Neural cell (in vitro differentiated cells): Measurements from ENCODE around the gene PROX1. TPM values are rescaled to one million over a fixed set of nuclear protein-coding genes. Genes with fewer than 3 reads are reported as not detected.

Experiments
- H2AFZ ChIP-seq: fragments of 200-600, 300-800 bp; sonication (generic), shearing (Covaris generic); 2 replicates; pipeline ENCODE4 v1.6.0; 2014; ENCODE audit warnings: low read depth, mild to moderate bottlenecking, antibody characterized with exemption, low read length, moderate library complexity
- H3F3A ChIP-seq: fragments of 200-600 bp; shearing (Covaris generic); 2 replicates; pipeline ENCODE4 v1.6.1; 2016; ENCODE audit warnings: mild to moderate bottlenecking, moderate library complexity, mixed read lengths, antibody characterized with exemption, low read length; ENCODE audit not compliant: insufficient read depth, poor library complexity, severe bottlenecking
- H3K27ac ChIP-seq: fragments of 200-600, 300-800 bp; sonication (generic), shearing (Covaris generic); 2 replicates; pipeline ENCODE4 v1.5.1; 2014; ENCODE audit warnings: mild to moderate bottlenecking, low read length, moderate library complexity
- H3K27me3 ChIP-seq: fragments of 300-800, 200-600 bp; sonication (generic), shearing (Covaris generic); 2 replicates; pipeline ENCODE4 v1.6.0; 2014; ENCODE audit warnings: mild to moderate bottlenecking, low read depth, low read length, moderate library complexity; ENCODE audit not compliant: insufficient read depth
- H3K36me3 ChIP-seq: fragments of 300-800, 200-600 bp; sonication (generic), shearing (Covaris generic); 2 replicates; pipeline ENCODE4 v1.5.1; 2014; ENCODE audit warnings: mild to moderate bottlenecking, antibody characterized with exemption, low read length, moderate library complexity; ENCODE audit not compliant: insufficient read depth
- H3K4me2 ChIP-seq: fragments of 300-800, 200-600 bp; sonication (generic), shearing (Covaris generic); 2 replicates; pipeline ENCODE4 v1.6.0; 2014; ENCODE audit warnings: mild to moderate bottlenecking, low read length
- H3K4me3 ChIP-seq: fragments of 300-800, 200-600 bp; sonication (generic), shearing (Covaris generic); 2 replicates; pipeline ENCODE4 v1.5.1; 2014; ENCODE audit warnings: mild to moderate bottlenecking, low read length, moderate library complexity
- H3K79me2 ChIP-seq: fragments of 200-600 bp; shearing (Covaris generic); replicated peaks from 2 replicates; pipeline ENCODE4 v1.6.0; 2014; ENCODE audit warnings: mild to moderate bottlenecking, low read length, moderate library complexity; ENCODE audit not compliant: insufficient read depth
- H3K9ac ChIP-seq: fragments of 300-800, 200-600 bp; sonication (generic), shearing (Covaris generic); 2 replicates; pipeline ENCODE4 v1.6.1; 2016; ENCODE audit warnings: mild to moderate bottlenecking, low read length, mixed read lengths
- H3K9me2 ChIP-seq: fragments of 200-600 bp; shearing (Covaris generic); 2 replicates; pipeline ENCODE4 v1.6.1; 2016; ENCODE audit warnings: mild to moderate bottlenecking, low read length, mixed read lengths; ENCODE audit not compliant: insufficient read depth
- H3K9me3 ChIP-seq: fragments of 200-600, 300-800 bp; sonication (generic), shearing (Covaris generic); 2 replicates; pipeline ENCODE4 v1.6.1; 2016; ENCODE audit warnings: mild to moderate bottlenecking, mixed run types, low read length, moderate library complexity, mixed read lengths
- H4K20me1 ChIP-seq: fragments of 200-600 bp; shearing (Covaris generic); 2 replicates; pipeline ENCODE4 v1.6.1; 2016; ENCODE audit warnings: mild to moderate bottlenecking, mixed run types; ENCODE audit not compliant: insufficient read depth
- EP300 ChIP-seq: fragments of 450-650 bp; conservative IDR thresholded peaks from 2 replicates; pipeline ENCODE4 v1.6.1; 2014; ENCODE audit warnings: antibody characterized with exemption, mild to moderate bottlenecking, moderate library complexity; ENCODE audit not compliant: poor library complexity, severe bottlenecking
- EZH2 ChIP-seq: fragments of 200-600, 300-800 bp; shearing (Covaris generic), sonication (generic); IDR thresholded peaks from 2 replicates; pipeline ENCODE4 v1.6.1; 2014; ENCODE audit warnings: antibody characterized with exemption, low read length, borderline replicate concordance, mild to moderate bottlenecking; ENCODE audit not compliant: insufficient read depth, poor library complexity, severe bottlenecking
- MXI1 ChIP-seq: fragments of 450-650 bp; conservative IDR thresholded peaks from 2 replicates; pipeline ENCODE4 v1.6.1; 2014; ENCODE audit warnings: antibody characterized with exemption, mild to moderate bottlenecking; ENCODE audit not compliant: poor library complexity, severe bottlenecking
- POLR2AphosphoS5 ChIP-seq: IDR thresholded peaks from 2 replicates; pipeline ENCODE4 v1.6.1; 2012
- RAD21 ChIP-seq: fragments of 450-650 bp; conservative IDR thresholded peaks from 2 replicates; pipeline ENCODE4 v1.6.1; 2014; ENCODE audit warnings: antibody characterized with exemption, mild to moderate bottlenecking, moderate library complexity
- SMC3 ChIP-seq: fragments of 450-650 bp; conservative IDR thresholded peaks from 2 replicates; pipeline ENCODE4 v1.6.1; 2014; ENCODE audit warnings: antibody characterized with exemption, mild to moderate bottlenecking, moderate library complexity; ENCODE audit not compliant: poor library complexity
- TAF1 ChIP-seq: IDR thresholded peaks from 2 replicates; pipeline ENCODE4 v1.6.1; 2012; ENCODE audit warnings: low read depth
- polyA plus RNA-seq: library from polyadenylated mRNA; depleted of rRNA; stranded (reverse); fragments of >200 nt; gene quantifications from 2 replicates; pipeline ENCODE4 v1.2.3, GENCODE V29; 2014
- TF ChIP-seq, protein P1 (sequence below): fragments of 450-650 bp; IDR thresholded peaks from 2 replicates; pipeline ENCODE4 v1.5.1; 2014; ENCODE audit warnings: antibody characterized with exemption, mild to moderate bottlenecking, moderate library complexity; ENCODE audit not compliant: poor library complexity, severe bottlenecking
- TF ChIP-seq, protein P2 (sequence below): IDR thresholded peaks from 2 replicates; pipeline ENCODE4 v1.6.1; 2012; ENCODE audit warnings: borderline replicate concordance

Gene PROX1
- polyA plus RNA-seq, 1 donor from 2014 or later, result 1.0 TPM

DNA sequence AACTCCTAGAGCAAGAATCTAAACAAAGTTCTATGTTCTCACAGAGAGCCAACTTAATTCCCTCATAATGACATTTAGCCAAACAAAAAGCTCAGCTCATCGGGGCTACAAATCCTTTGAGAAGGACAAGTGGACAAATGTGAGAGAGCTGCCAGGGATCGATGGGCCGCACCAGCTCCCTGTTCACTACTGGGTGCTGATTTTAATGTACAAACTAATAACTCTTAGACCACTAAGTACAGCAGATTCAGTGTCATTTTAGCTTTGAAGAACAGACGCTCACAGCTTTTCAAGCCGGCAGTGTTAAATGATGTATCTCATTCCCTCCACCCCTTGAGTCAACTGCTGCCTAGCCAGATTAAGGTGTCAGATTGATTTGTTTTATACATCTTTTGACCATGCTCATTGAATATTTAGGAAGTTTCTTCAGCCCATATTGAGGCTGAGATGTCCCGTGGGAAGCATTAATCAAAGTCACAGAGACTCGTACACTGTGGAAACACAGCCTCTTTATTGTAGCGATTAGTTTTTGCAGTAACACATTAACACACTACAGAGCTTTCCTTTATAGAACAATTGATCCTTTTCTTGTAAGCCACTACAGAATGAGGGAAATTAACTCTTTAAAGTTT, 21.1 kb downstream of the PROX1 start:
- no peak for TF ChIP-seq SMC3
- TF ChIP-seq RAD21, result no peak
- no peak for TF ChIP-seq MXI1
- no peak for TF ChIP-seq TAF1
- TF ChIP-seq, protein P1, sequence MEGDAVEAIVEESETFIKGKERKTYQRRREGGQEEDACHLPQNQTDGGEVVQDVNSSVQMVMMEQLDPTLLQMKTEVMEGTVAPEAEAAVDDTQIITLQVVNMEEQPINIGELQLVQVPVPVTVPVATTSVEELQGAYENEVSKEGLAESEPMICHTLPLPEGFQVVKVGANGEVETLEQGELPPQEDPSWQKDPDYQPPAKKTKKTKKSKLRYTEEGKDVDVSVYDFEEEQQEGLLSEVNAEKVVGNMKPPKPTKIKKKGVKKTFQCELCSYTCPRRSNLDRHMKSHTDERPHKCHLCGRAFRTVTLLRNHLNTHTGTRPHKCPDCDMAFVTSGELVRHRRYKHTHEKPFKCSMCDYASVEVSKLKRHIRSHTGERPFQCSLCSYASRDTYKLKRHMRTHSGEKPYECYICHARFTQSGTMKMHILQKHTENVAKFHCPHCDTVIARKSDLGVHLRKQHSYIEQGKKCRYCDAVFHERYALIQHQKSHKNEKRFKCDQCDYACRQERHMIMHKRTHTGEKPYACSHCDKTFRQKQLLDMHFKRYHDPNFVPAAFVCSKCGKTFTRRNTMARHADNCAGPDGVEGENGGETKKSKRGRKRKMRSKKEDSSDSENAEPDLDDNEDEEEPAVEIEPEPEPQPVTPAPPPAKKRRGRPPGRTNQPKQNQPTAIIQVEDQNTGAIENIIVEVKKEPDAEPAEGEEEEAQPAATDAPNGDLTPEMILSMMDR, result no peak
- no peak for TF ChIP-seq EP300
- TF ChIP-seq POLR2AphosphoS5, result no peak
- no peak for TF ChIP-seq EZH2
- TF ChIP-seq, protein P2, sequence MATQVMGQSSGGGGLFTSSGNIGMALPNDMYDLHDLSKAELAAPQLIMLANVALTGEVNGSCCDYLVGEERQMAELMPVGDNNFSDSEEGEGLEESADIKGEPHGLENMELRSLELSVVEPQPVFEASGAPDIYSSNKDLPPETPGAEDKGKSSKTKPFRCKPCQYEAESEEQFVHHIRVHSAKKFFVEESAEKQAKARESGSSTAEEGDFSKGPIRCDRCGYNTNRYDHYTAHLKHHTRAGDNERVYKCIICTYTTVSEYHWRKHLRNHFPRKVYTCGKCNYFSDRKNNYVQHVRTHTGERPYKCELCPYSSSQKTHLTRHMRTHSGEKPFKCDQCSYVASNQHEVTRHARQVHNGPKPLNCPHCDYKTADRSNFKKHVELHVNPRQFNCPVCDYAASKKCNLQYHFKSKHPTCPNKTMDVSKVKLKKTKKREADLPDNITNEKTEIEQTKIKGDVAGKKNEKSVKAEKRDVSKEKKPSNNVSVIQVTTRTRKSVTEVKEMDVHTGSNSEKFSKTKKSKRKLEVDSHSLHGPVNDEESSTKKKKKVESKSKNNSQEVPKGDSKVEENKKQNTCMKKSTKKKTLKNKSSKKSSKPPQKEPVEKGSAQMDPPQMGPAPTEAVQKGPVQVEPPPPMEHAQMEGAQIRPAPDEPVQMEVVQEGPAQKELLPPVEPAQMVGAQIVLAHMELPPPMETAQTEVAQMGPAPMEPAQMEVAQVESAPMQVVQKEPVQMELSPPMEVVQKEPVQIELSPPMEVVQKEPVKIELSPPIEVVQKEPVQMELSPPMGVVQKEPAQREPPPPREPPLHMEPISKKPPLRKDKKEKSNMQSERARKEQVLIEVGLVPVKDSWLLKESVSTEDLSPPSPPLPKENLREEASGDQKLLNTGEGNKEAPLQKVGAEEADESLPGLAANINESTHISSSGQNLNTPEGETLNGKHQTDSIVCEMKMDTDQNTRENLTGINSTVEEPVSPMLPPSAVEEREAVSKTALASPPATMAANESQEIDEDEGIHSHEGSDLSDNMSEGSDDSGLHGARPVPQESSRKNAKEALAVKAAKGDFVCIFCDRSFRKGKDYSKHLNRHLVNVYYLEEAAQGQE, result no peak
- Histone ChIP-seq H2AFZ (no peak overlapping the region), H3K9me2 (no peaks in the 10 kb centered on the region), H3K9ac (no peak overlapping the region), H3F3A (no peaks in the 10 kb centered on the region), H4K20me1 (no peaks in the 10 kb centered on the region), H3K79me2 (no peaks in the 10 kb centered on the region), H3K4me3 (no peak overlapping the region), H3K9me3 (no peaks in the 10 kb centered on the region), H3K27ac (no peak overlapping the region), H3K4me2 (no peak overlapping the region), H3K36me3 (no peaks in the 10 kb centered on the region), H3K27me3 (no peaks in the 10 kb centered on the region)

DNA sequence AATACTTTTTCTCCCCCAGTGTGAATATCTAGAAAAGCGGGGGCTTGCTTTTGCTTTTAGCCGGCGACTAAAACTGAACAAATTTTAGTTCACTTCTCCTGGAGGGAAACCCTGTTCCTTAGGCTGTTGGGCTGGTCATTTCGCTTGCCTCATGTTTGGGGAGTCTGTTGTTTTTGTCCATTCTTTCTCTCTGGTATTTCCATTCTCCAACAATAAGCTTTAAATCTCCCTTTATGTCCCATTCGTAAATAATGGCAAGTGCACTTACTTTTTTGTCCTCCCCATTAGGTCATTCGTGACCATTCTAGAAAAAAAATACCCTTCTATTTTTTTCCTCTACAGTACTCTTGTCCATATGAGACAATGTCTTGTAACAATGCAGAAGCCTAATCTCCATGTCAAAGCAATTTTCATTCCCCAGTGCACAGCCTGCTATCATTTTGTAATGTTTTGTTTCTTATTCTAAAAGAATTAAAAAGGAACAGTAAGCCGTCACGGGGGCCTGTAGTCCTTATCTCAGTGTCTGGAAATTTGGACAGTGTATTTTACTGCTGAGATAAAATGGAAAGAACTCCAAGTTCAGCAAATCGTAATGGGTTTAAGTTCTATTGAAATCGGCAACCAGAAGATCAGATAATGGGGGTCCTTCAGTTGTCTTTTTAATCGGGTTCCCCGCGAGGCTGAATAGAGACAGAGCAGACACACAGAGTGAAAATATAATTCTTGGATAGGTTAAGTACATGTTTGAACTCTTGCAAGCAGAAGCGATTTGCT, 21.8 kb downstream of the PROX1 start:
- H3K9me3 ChIP-seq, result no peaks in the 10 kb centered on the region
- H3K27me3 ChIP-seq, result no peaks in the 10 kb centered on the region
- H3K9me2 ChIP-seq, result no peaks in the 10 kb centered on the region
- no peak overlapping the region for H3K9ac ChIP-seq
- no peak overlapping the region for H3K4me2 ChIP-seq
- no peak overlapping the region for H3K27ac ChIP-seq
- TF ChIP-seq, protein P1, result no peak
- TF ChIP-seq, protein P2, result no peak
- TF ChIP-seq POLR2AphosphoS5, result no peak
- TF ChIP-seq SMC3, result no peak
- TF ChIP-seq EP300, result no peak
- no peak for TF ChIP-seq EZH2
- no peak for TF ChIP-seq MXI1
- no peak for TF ChIP-seq RAD21
- no peak for TF ChIP-seq TAF1
- H2AFZ ChIP-seq, result no peak overlapping the region
- no peaks in the 10 kb centered on the region for H4K20me1 ChIP-seq
- H3K4me3 ChIP-seq, result no peak overlapping the region
- H3K79me2 ChIP-seq, result no peaks in the 10 kb centered on the region
- H3K36me3 ChIP-seq, result no peaks in the 10 kb centered on the region
- no peaks in the 10 kb centered on the region for H3F3A ChIP-seq
